PC-9 (cell line): ENCODE results near the gene WRAP53.

Source experiments
- EZH2 ChIP-seq: fragments of 200-600 bp; sonication (generic); IDR thresholded peaks from 2 replicates; pipeline ENCODE4 v1.8.0; 2017; ENCODE audit warnings: antibody characterized with exemption, low read depth
- TF ChIP-seq, protein P1 (sequence below): fragments of 200-600 bp; sonication (generic); conservative IDR thresholded peaks from 2 replicates; pipeline ENCODE4 v1.6.1; 2017; ENCODE audit warnings: mixed run types, antibody characterized with exemption, mild to moderate bottlenecking, moderate library complexity

GRCh38 chr17:7721612-7722011 lies 33.3 kb downstream of the WRAP53 start:
- TF ChIP-seq, protein P1, sequence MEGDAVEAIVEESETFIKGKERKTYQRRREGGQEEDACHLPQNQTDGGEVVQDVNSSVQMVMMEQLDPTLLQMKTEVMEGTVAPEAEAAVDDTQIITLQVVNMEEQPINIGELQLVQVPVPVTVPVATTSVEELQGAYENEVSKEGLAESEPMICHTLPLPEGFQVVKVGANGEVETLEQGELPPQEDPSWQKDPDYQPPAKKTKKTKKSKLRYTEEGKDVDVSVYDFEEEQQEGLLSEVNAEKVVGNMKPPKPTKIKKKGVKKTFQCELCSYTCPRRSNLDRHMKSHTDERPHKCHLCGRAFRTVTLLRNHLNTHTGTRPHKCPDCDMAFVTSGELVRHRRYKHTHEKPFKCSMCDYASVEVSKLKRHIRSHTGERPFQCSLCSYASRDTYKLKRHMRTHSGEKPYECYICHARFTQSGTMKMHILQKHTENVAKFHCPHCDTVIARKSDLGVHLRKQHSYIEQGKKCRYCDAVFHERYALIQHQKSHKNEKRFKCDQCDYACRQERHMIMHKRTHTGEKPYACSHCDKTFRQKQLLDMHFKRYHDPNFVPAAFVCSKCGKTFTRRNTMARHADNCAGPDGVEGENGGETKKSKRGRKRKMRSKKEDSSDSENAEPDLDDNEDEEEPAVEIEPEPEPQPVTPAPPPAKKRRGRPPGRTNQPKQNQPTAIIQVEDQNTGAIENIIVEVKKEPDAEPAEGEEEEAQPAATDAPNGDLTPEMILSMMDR: no peak
- TF ChIP-seq EZH2: no peak
